H1 (cell line): ENCODE data around the gene KANSL2. TPM values are rescaled to one million over a fixed set of nuclear protein-coding genes. Genes with fewer than 3 reads are reported as not detected.

ENCODE experiments used
- E2F6 ChIP-seq: IDR thresholded peaks from 2 replicates; pipeline ENCODE4 v1.6.1; 2012; ENCODE audit warnings: inconsistent platforms
- EP300 ChIP-seq, 2 experiments: IDR thresholded peaks; 1 replicate in 1 of 2; 2 replicates in 1 of 2; pipeline ENCODE4 v1.6.1; 2011 to 2012; ENCODE audit warnings: low read depth in 2 of 2, low read length in 2 of 2, mild to moderate bottlenecking in 2 of 2, borderline replicate concordance in 1 of 2, inconsistent platforms in 1 of 2, moderate library complexity in 1 of 2
- FOSL1 ChIP-seq: IDR thresholded peaks from 2 replicates; pipeline ENCODE4 v1.6.1; 2011; ENCODE audit warnings: mild to moderate bottlenecking, low read depth, low read length, moderate library complexity; ENCODE audit not compliant: insufficient read depth
- HDAC2 ChIP-seq, 2 experiments: fragments of 300-600 bp in 1 of 2; sonication (generic) in 1 of 2; IDR thresholded peaks; 2 replicates each; pipeline ENCODE4 v1.6.1; 2011 to 2012; ENCODE audit warnings: low read depth in 2 of 2, low read length in 2 of 2, mild to moderate bottlenecking in 2 of 2, moderate library complexity in 2 of 2, borderline replicate concordance in 1 of 2, inconsistent platforms in 1 of 2
- PHF8 ChIP-seq: fragments of 200-600 bp; sonication (generic); conservative IDR thresholded peaks from 2 replicates; pipeline ENCODE4 v1.7.1; 2012; ENCODE audit warnings: low read depth, mild to moderate bottlenecking, inconsistent platforms, low read length, moderate library complexity
- POLR2AphosphoS5 ChIP-seq: IDR thresholded peaks from 2 replicates; pipeline ENCODE4 v1.6.1; 2011; ENCODE audit warnings: low read depth, low read length
- RAD21 ChIP-seq, 2 experiments: IDR thresholded peaks in 1 of 2; conservative IDR thresholded peaks in 1 of 2; 2 replicates each; pipeline ENCODE4 v1.6.1; 2011; ENCODE audit warnings: low read depth in 2 of 2, low read length in 2 of 2, improper control_type of control experiment in 1 of 2, inconsistent platforms in 1 of 2, mild to moderate bottlenecking in 1 of 2, moderate library complexity in 1 of 2
- RNF2 ChIP-seq: fragments of 200-900, 300-1000 bp; sonication (generic); IDR thresholded peaks from 2 replicates; pipeline ENCODE4 v1.7.1; 2016; ENCODE audit warnings: borderline replicate concordance, low read depth, mild to moderate bottlenecking, antibody characterized with exemption, low read length; ENCODE audit not compliant: poor library complexity, severe bottlenecking; ENCODE audit errors: missing control alignments
- RXRA ChIP-seq: IDR thresholded peaks from 2 replicates; pipeline ENCODE4 v1.6.1; 2011; ENCODE audit warnings: low read depth, mild to moderate bottlenecking, low read length, moderate library complexity; ENCODE audit not compliant: insufficient read depth
- USF2 ChIP-seq: IDR thresholded peaks from 2 replicates; pipeline ENCODE4 v1.6.1; 2011; ENCODE audit warnings: low read length, improper control_type of control experiment
- polyA plus RNA-seq, 7 experiments: library from polyadenylated mRNA; depleted of rRNA in 3 of 7; stranded (reverse) in 5 of 7; unstranded in 2 of 7; fragments of >200 nt in 5 of 7; fragments of 200-250 nt in 2 of 7; gene quantifications; 1 replicate in 5 of 7; 2 replicates in 1 of 7; 4 replicates in 1 of 7; pipeline versions ENCODE4 v1.2.1 to v1.2.3, GENCODE V29; 2011 to 2013; ENCODE audit warnings: missing spikeins in 2 of 7, mixed read lengths in 2 of 7
- total RNA-seq: library from RNA; stranded (reverse); fragmentation: NEBNext Ultra II Directional; extraction: Animal tissue kit (Norgen Biotek cat#: 25700); gene quantifications from 2 replicates; pipeline ENCODE4 v1.2.1, GENCODE V29; 2021

Gene KANSL2
- total and polyA plus RNA-seq, 2 of the 8 experiments (the other 6 are each of a cell fraction or from before 2014, with no cell fraction given): 48.4 to 50.7 TPM

DNA sequence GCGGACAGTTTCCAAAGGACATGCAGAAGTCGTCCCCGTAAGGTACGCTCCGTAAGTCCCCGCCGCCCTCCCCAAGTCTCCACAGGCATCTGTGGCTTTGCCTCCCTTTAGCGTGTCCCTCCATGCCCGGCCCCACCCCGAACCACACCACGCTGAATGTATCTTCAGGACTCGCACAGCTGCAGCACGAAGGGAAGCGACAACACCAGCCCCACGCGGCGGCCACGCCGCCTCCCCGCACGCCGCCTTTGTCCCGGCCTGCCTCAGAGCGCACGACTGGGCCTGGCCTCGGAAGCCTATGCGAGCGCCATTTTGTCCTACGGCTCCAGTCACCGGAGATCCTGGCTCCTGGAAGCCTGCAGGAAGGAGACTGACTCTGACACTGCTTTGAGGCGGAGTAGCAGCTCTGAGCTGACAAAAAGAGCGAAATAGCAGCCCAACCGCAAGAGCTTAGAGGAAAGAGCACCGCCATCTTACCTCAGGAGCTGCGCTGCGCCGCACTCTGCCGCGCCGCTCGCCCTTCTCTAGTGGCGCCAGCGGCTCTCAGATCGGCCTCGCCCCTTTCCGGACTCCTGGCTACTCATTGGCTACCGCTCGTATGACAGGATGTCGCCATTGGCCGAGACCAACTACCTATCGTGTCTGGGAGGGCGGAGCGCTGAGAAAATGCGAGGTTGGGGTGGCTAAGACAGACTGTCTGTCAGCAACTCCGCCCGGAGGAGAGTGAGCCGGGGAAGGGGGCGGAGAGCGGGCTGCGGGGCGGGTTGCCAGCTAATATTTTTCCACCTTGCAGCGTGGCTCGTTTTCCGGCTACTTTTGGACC, at the start of gene KANSL2 (continued):
- TF ChIP-seq USF2 (no peak), RNF2 (no peak), EP300 (IDR thresholded peaks at IDR 0.05; ENCODE audit: borderline replicate concordance in 1 of 2, low read depth in 2 of 2, low read length in 2 of 2) (no peak), RAD21 (IDR thresholded peaks at IDR 0.05 in 1 of 2, conservative IDR thresholded peaks at IDR 0.05 in 1 of 2; ENCODE audit: low read depth in 2 of 2, low read length in 2 of 2) (no peak), PHF8 (peak; percentile 99), RXRA (no peak), HDAC2 (IDR thresholded peaks at IDR 0.05; ENCODE audit: borderline replicate concordance in 1 of 2, low read depth in 2 of 2, low read length in 2 of 2) (peak; percentile 11 to 62; a peak in 1 of 4 replicates), POLR2AphosphoS5 (peak; percentile 97), E2F6 (no peak), FOSL1 (no peak)
